Smooth muscle cell (in vitro differentiated cells): ENCODE data around the gene EGF. TPM values are rescaled to one million over a fixed set of nuclear protein-coding genes. Genes with fewer than 3 reads are reported as not detected.

Source experiments
- DNase-seq: peaks from one replicate; lab custom pipeline; 2025; ENCODE audit not compliant: unreplicated experiment; lab: John Stamatoyannopoulos, UW
- H2AFZ ChIP-seq: fragments of 200-600 bp; sonication (generic); 2 replicates; pipeline ENCODE4 v1.6.0; 2016; ENCODE audit warnings: antibody characterized with exemption, low read depth, mild to moderate bottlenecking
- H3F3A ChIP-seq: fragments of 200-600 bp; sonication (generic); 2 replicates; pipeline ENCODE4 v1.6.0; 2017; ENCODE audit warnings: antibody characterized with exemption, low read depth
- H3K27ac ChIP-seq: fragments of 200-600 bp; sonication (generic); 2 replicates; pipeline ENCODE4 v1.5.1; 2016; ENCODE audit warnings: low read depth, mild to moderate bottlenecking
- H3K27me3 ChIP-seq: fragments of 200-600 bp; sonication (generic); 2 replicates; pipeline ENCODE4 v1.6.1; 2016; ENCODE audit warnings: low read depth, mild to moderate bottlenecking
- H3K36me3 ChIP-seq: fragments of 200-600 bp; sonication (generic); 2 replicates; pipeline ENCODE4 v1.5.1; 2016; ENCODE audit warnings: low read depth
- H3K4me1 ChIP-seq: fragments of 200-600 bp; sonication (generic); 2 replicates; pipeline ENCODE4 v1.5.1; 2016; ENCODE audit warnings: low read depth
- H3K4me2 ChIP-seq: fragments of 200-600 bp; sonication (generic); 2 replicates; pipeline ENCODE4 v1.6.0; 2016; ENCODE audit warnings: mild to moderate bottlenecking
- H3K4me3 ChIP-seq: fragments of 200-600 bp; sonication (generic); 2 replicates; pipeline ENCODE4 v1.5.1; 2016; ENCODE audit warnings: mild to moderate bottlenecking
- H3K79me2 ChIP-seq: fragments of 200-600 bp; sonication (generic); 2 replicates; pipeline ENCODE4 v1.6.0; 2016; ENCODE audit warnings: low read depth, mild to moderate bottlenecking
- H3K9ac ChIP-seq: fragments of 200-600 bp; sonication (generic); 2 replicates; pipeline ENCODE4 v1.6.0; 2016; ENCODE audit warnings: low read depth
- H3K9me3 ChIP-seq: fragments of 200-600 bp; sonication (generic); replicated peaks from 2 replicates; pipeline ENCODE4 v1.5.1; 2016; ENCODE audit warnings: low read depth
- H4K20me1 ChIP-seq: fragments of 200-600 bp; sonication (generic); 2 replicates; pipeline ENCODE4 v1.6.0; 2016; ENCODE audit warnings: low read depth
- WGBS: methylation state at CpG from one replicate; pipeline ENCODE4 v1.1.7; 2016; ENCODE audit warnings: low lambda C conversion rate; 5-methylcytosine and 5-hydroxymethylcytosine counted together
- polyA plus RNA-seq: library from polyadenylated mRNA; unstranded; fragments of >200 nt; fragmentation: Nextera tagmentation; extraction: Ambion mirVana; gene quantifications from 2 replicates; pipeline ENCODE4 v1.2.1, GENCODE V29; 2016
- total RNA-seq: library from RNA; depleted of rRNA; stranded (reverse); fragments of >200 nt; gene quantifications from 2 replicates; pipeline ENCODE4 v1.2.3, GENCODE V29; 2014
- TF ChIP-seq, protein P1 (sequence below): fragments of 200-600 bp; sonication (generic); IDR thresholded peaks from 2 replicates; pipeline ENCODE4 v1.5.1; 2017; ENCODE audit warnings: borderline replicate concordance, mild to moderate bottlenecking, antibody characterized with exemption; ENCODE audit not compliant: insufficient read depth, poor library complexity, severe bottlenecking

The EGF gene
- total and polyA plus RNA-seq, 2 experiments from 2014 or later: 0.72 to 15.2 TPM

- Histone ChIP-seq H3F3A (no peaks in the 10 kb centered on the region), H2AFZ (no peak overlapping the region), H3K9ac (no peak overlapping the region), H3K27me3 (no peaks in the 10 kb centered on the region), H3K79me2 (no peaks in the 10 kb centered on the region), H3K9me3 (no peaks in the 10 kb centered on the region), H3K36me3 (no peaks in the 10 kb centered on the region), H3K4me1 (no peaks in the 10 kb centered on the region), H3K27ac (no peak overlapping the region), H3K4me3 (no peak overlapping the region), H4K20me1 (no peaks in the 10 kb centered on the region), H3K4me2 (no peak overlapping the region)
- no peak for DNase-seq
- 94% methylated on average over 2 of the region's 2 CpGs for WGBS
- TF ChIP-seq, protein P1, sequence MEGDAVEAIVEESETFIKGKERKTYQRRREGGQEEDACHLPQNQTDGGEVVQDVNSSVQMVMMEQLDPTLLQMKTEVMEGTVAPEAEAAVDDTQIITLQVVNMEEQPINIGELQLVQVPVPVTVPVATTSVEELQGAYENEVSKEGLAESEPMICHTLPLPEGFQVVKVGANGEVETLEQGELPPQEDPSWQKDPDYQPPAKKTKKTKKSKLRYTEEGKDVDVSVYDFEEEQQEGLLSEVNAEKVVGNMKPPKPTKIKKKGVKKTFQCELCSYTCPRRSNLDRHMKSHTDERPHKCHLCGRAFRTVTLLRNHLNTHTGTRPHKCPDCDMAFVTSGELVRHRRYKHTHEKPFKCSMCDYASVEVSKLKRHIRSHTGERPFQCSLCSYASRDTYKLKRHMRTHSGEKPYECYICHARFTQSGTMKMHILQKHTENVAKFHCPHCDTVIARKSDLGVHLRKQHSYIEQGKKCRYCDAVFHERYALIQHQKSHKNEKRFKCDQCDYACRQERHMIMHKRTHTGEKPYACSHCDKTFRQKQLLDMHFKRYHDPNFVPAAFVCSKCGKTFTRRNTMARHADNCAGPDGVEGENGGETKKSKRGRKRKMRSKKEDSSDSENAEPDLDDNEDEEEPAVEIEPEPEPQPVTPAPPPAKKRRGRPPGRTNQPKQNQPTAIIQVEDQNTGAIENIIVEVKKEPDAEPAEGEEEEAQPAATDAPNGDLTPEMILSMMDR: no peak
Measured at GRCh38 chr4:109943745-109944144, 31.1 kb downstream of the EGF start.

GRCh38 chr4:109944591-109944990 lies 31.9 kb downstream of the EGF start:
- no peaks in the 10 kb centered on the region for H3K79me2 ChIP-seq
- no peak for DNase-seq
- WGBS: 88% methylated on average over 2 of the region's 2 CpGs
- no peaks in the 10 kb centered on the region for H3F3A ChIP-seq
- TF ChIP-seq, protein P1: no peak
- no peak overlapping the region for H3K4me3 ChIP-seq
- no peaks in the 10 kb centered on the region for H3K27me3 ChIP-seq
- no peaks in the 10 kb centered on the region for H3K36me3 ChIP-seq
- no peak overlapping the region for H2AFZ ChIP-seq
- no peak overlapping the region for H3K4me2 ChIP-seq
- H3K9ac ChIP-seq: no peak overlapping the region
- no peaks in the 10 kb centered on the region for H3K9me3 ChIP-seq
- H3K4me1 ChIP-seq: no peaks in the 10 kb centered on the region
- H4K20me1 ChIP-seq: no peaks in the 10 kb centered on the region
- no peak overlapping the region for H3K27ac ChIP-seq

DNA sequence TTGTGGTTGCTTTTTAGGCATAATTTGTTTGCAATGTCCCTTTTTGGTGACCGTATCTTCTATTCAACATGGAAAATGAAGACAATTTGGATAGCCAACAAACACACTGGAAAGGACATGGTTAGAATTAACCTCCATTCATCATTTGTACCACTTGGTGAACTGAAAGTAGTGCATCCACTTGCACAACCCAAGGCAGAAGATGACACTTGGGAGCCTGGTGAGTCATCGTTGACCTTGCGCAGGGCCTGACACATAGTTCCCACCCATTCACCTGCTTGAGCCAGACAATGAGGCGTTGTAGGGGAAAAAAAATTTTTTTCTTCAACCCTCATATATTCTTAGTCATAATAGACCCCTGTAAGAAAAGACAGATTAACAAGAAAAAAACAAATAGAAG lies 32.4 kb downstream of the EGF start:
- Histone ChIP-seq H3K4me3 (no peak overlapping the region), H4K20me1 (no peaks in the 10 kb centered on the region), H3K9me3 (no peaks in the 10 kb centered on the region), H3F3A (no peaks in the 10 kb centered on the region), H3K79me2 (no peaks in the 10 kb centered on the region), H2AFZ (no peak overlapping the region), H3K27ac (no peak overlapping the region), H3K9ac (no peak overlapping the region), H3K36me3 (no peaks in the 10 kb centered on the region), H3K27me3 (no peaks in the 10 kb centered on the region), H3K4me2 (no peak overlapping the region), H3K4me1 (no peaks in the 10 kb centered on the region)
- no peak for DNase-seq
- 45% methylated on average over 4 of the region's 4 CpGs for WGBS
- TF ChIP-seq, protein P1: no peak

DNA sequence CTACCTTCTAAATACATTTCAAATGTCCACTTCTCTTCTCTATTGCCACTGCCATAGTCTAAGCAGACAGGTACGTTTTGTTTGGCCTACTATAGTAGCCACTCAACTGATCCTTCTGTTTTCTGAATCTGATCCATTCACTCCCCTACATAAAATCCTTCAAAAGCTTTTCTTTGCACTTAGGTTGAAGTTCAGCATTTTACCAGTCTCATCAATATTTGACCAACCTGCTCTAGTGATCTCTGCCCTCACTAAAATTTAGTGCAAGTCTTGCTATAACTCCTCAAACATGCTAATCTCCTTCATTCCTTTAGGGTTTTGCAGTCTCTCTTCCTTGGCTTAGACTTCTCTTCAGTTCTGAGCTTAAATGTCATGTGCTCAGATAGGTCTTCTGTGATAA lies 33.4 kb downstream of the EGF start:
- no peaks in the 10 kb centered on the region for H3K9me3 ChIP-seq
- no peaks in the 10 kb centered on the region for H3K36me3 ChIP-seq
- 0% methylated on average over 1 of the region's 1 CpG for WGBS
- H3K27ac ChIP-seq: no peak overlapping the region
- H3F3A ChIP-seq: no peaks in the 10 kb centered on the region
- no peak overlapping the region for H3K4me3 ChIP-seq
- DNase-seq: no peak
- H4K20me1 ChIP-seq: no peaks in the 10 kb centered on the region
- no peak overlapping the region for H2AFZ ChIP-seq
- TF ChIP-seq, protein P1: no peak
- no peaks in the 10 kb centered on the region for H3K27me3 ChIP-seq
- no peaks in the 10 kb centered on the region for H3K4me1 ChIP-seq
- H3K79me2 ChIP-seq: no peaks in the 10 kb centered on the region
- H3K9ac ChIP-seq: no peak overlapping the region
- no peak overlapping the region for H3K4me2 ChIP-seq
